H1 (cell line): ENCODE data around the gene GLG1. TPM values are rescaled to one million over a fixed set of nuclear protein-coding genes. Genes with fewer than 3 reads are reported as not detected.

Experiments used
- CTCF ChIA-PET: fragments of 300-600 bp; sonication (Branson Sonifier 250); formaldehyde crosslinking; loops from one replicate; lab custom pipeline; 2021; ENCODE audit not compliant: partially characterized antibody; lab: Charles Lee
- POLR2A ChIA-PET: fragments of 300-600 bp; sonication (Branson Sonifier 250); formaldehyde crosslinking; loops from one replicate; lab custom pipeline; 2021; ENCODE audit warnings: inconsistent platforms; ENCODE audit not compliant: partially characterized antibody; lab: Charles Lee
- DNase-seq, 2 experiments: peaks; one replicate each; pipeline versions ENCODE4 v3.0.0 to v3.0.0-alpha.2; 2010 to 2022; ENCODE audit warnings: low spot score in 2 of 2, low read depth in 1 of 2, mixed read lengths in 1 of 2
- FAIRE-seq: peaks from 2 replicates; lab custom pipeline; 2011; peaks lifted over from hg19 to GRCh38; lab: Jason Lieb, UNC
- H2AFZ ChIP-seq: 2 replicates; pipeline ENCODE4 v1.8.1; 2012; ENCODE audit warnings: low read length, inconsistent platforms
- H2AK5ac ChIP-seq: 2 replicates; pipeline ENCODE4 v1.6.1; 2013; ENCODE audit warnings: low read depth, low read length
- H2BK120ac ChIP-seq: replicated peaks from 2 replicates; pipeline ENCODE3; 2013; ENCODE audit warnings: low read depth, low read length, inconsistent platforms
- H2BK12ac ChIP-seq: 2 replicates; pipeline ENCODE4 v1.6.1; 2013; ENCODE audit warnings: low read depth, low read length
- H2BK15ac ChIP-seq: 2 replicates; pipeline ENCODE4 v1.6.1; 2013; ENCODE audit warnings: low read length
- H2BK20ac ChIP-seq: 2 replicates; pipeline ENCODE4 v1.6.1; 2013; ENCODE audit warnings: low read length
- H2BK5ac ChIP-seq: 2 replicates; pipeline ENCODE4 v1.6.1; 2013; ENCODE audit warnings: low read depth, low read length
- H3K14ac ChIP-seq: 2 replicates; pipeline ENCODE4 v1.6.1; 2013; ENCODE audit warnings: inconsistent platforms; ENCODE audit not compliant: insufficient read length
- H3K18ac ChIP-seq: 2 replicates; pipeline ENCODE4 v1.6.1; 2013; ENCODE audit warnings: low read length; ENCODE audit errors: extremely low read depth
- H3K23ac ChIP-seq: 2 replicates; pipeline ENCODE4 v1.6.1; 2013; ENCODE audit warnings: inconsistent platforms; ENCODE audit not compliant: insufficient read length
- H3K23me2 ChIP-seq: 2 replicates; pipeline ENCODE4 v1.6.1; 2013; ENCODE audit warnings: low read depth, low read length
- H3K27ac ChIP-seq: 2 replicates; pipeline ENCODE4 v1.6.1; 2011; ENCODE audit warnings: low read depth, low read length, inconsistent platforms
- H3K27me3 ChIP-seq, 4 experiments: replicated peaks in 1 of 4; 1 replicate in 1 of 4; 2 replicates in 3 of 4; pipeline versions ENCODE4 v1.6.1 to v1.8.1; 2011 to 2013; ENCODE audit warnings: low read length in 3 of 4, mild to moderate bottlenecking in 3 of 4, inconsistent platforms in 2 of 4, mixed read lengths in 2 of 4, moderate library complexity in 1 of 4; ENCODE audit not compliant: control insufficient read depth in 3 of 4, insufficient read depth in 3 of 4; ENCODE audit errors: extremely low read depth in 1 of 4
- H3K36me3 ChIP-seq, 4 experiments: 2 replicates each; pipeline versions ENCODE4 v1.6.1 to v1.8.1; 2011 to 2013; ENCODE audit warnings: mild to moderate bottlenecking in 4 of 4, low read length in 3 of 4, moderate library complexity in 2 of 4, control low read depth in 1 of 4, inconsistent platforms in 1 of 4; ENCODE audit not compliant: insufficient read depth in 4 of 4, control insufficient read depth in 2 of 4
- H3K4ac ChIP-seq: replicated peaks from 2 replicates; pipeline ENCODE3; 2013; ENCODE audit warnings: low read length, low read depth, mixed read lengths, inconsistent platforms; ENCODE audit not compliant: insufficient read length
- H3K4me1 ChIP-seq, 4 experiments: replicated peaks in 1 of 4; 1 replicate in 1 of 4; 2 replicates in 3 of 4; pipeline versions ENCODE4 v1.6.1 to v1.8.1; 2011 to 2013; ENCODE audit warnings: low read length in 3 of 4, inconsistent platforms in 2 of 4, mixed read lengths in 1 of 4; ENCODE audit not compliant: insufficient read depth in 4 of 4, control insufficient read depth in 3 of 4
- H3K4me2 ChIP-seq, 2 experiments: 2 replicates each; pipeline versions ENCODE4 v1.6.1 to v1.8.1; 2011 to 2013; ENCODE audit warnings: low read depth in 2 of 2, low read length in 2 of 2, control low read depth in 1 of 2, inconsistent platforms in 1 of 2, mild to moderate bottlenecking in 1 of 2; ENCODE audit not compliant: insufficient read depth in 1 of 2
- H3K4me3 ChIP-seq, 4 experiments: fragments of 200-600, 300-600 bp in 1 of 4; sonication (generic), shearing (Covaris generic), sonication (Bioruptor Twin) in 1 of 4; 2 replicates each; pipeline versions ENCODE4 v1.5.1 to v1.8.1; 2011 to 2016; ENCODE audit warnings: low read length in 4 of 4, low read depth in 3 of 4, control low read depth in 2 of 4, inconsistent platforms in 2 of 4, mild to moderate bottlenecking in 2 of 4, mixed read lengths in 1 of 4, moderate library complexity in 1 of 4; ENCODE audit not compliant: insufficient read depth in 2 of 4; ENCODE audit errors: extremely low read depth in 1 of 4
- H3K56ac ChIP-seq: replicated peaks from 2 replicates; pipeline ENCODE3; 2013; ENCODE audit warnings: low read depth, mild to moderate bottlenecking, mixed read lengths, low read length, inconsistent platforms; ENCODE audit not compliant: insufficient read length
- H3K79me1 ChIP-seq: 2 replicates; pipeline ENCODE4 v1.6.1; 2013; ENCODE audit warnings: low read depth, low read length, control low read depth
- H3K79me2 ChIP-seq, 2 experiments: 2 replicates each; pipeline versions ENCODE4 v1.6.1 to v1.8.1; 2012 to 2013; ENCODE audit warnings: low read length in 2 of 2, mild to moderate bottlenecking in 2 of 2, inconsistent platforms in 1 of 2; ENCODE audit not compliant: insufficient read depth in 2 of 2, control insufficient read depth in 1 of 2
- H3K9ac ChIP-seq, 4 experiments: replicated peaks in 1 of 4; 1 replicate in 1 of 4; 2 replicates in 3 of 4; pipeline versions ENCODE4 v1.6.1 to v1.8.1; 2011 to 2013; ENCODE audit warnings: low read depth in 3 of 4, low read length in 3 of 4, control low read depth in 2 of 4, mild to moderate bottlenecking in 2 of 4, moderate library complexity in 2 of 4, inconsistent platforms in 1 of 4; ENCODE audit errors: extremely low read depth in 1 of 4
- H3K9me3 ChIP-seq, 2 experiments: 2 replicates each; pipeline versions ENCODE4 v1.6.1 to v1.8.1; 2012 to 2013; ENCODE audit warnings: mild to moderate bottlenecking in 2 of 2, moderate library complexity in 2 of 2, control low read depth in 1 of 2, inconsistent platforms in 1 of 2, low read depth in 1 of 2, low read length in 1 of 2, mixed read lengths in 1 of 2; ENCODE audit not compliant: insufficient read depth in 2 of 2
- H4K20me1 ChIP-seq, 2 experiments: replicated peaks in 1 of 2; 2 replicates each; pipeline versions ENCODE3 to v1.8.1; 2011 to 2013; ENCODE audit warnings: inconsistent platforms in 2 of 2, low read length in 2 of 2, mild to moderate bottlenecking in 1 of 2; ENCODE audit not compliant: insufficient read depth in 2 of 2, control insufficient read depth in 1 of 2
- H4K5ac ChIP-seq: 2 replicates; pipeline ENCODE4 v1.6.1; 2013; ENCODE audit warnings: low read length, low read depth, mixed read lengths, inconsistent platforms; ENCODE audit not compliant: insufficient read length
- H4K8ac ChIP-seq: 2 replicates; pipeline ENCODE4 v1.8.0; 2013; ENCODE audit warnings: mild to moderate bottlenecking, moderate library complexity, low read length, inconsistent platforms; ENCODE audit not compliant: insufficient read depth; ENCODE audit errors: extremely low read depth
- H4K91ac ChIP-seq: replicated peaks from 2 replicates; pipeline ENCODE3; 2013; ENCODE audit warnings: low read length, mixed read lengths, inconsistent platforms; ENCODE audit not compliant: insufficient read length
- CTCF ChIP-seq, 3 experiments: IDR thresholded peaks; 1 replicate in 2 of 3; 2 replicates in 1 of 3; pipeline versions ENCODE4 v1.5.1 to v1.6.1; 2011; ENCODE audit warnings: low read length in 3 of 3, mild to moderate bottlenecking in 3 of 3, inconsistent platforms in 2 of 3, low read depth in 1 of 3, moderate library complexity in 1 of 3; ENCODE audit not compliant: insufficient read depth in 1 of 3; ENCODE audit errors: control extremely low read depth in 1 of 3
- NANOG ChIP-seq: IDR thresholded peaks from 2 replicates; pipeline ENCODE4 v1.6.1; 2011; ENCODE audit warnings: low read length, low read depth, mild to moderate bottlenecking, inconsistent platforms; ENCODE audit not compliant: insufficient read depth, poor library complexity, severe bottlenecking
- POLR2AphosphoS5 ChIP-seq: IDR thresholded peaks from 2 replicates; pipeline ENCODE4 v1.6.1; 2011; ENCODE audit warnings: low read depth, low read length
- SIRT6 ChIP-seq: IDR thresholded peaks from one replicate; pipeline ENCODE4 v1.7.1; 2012; ENCODE audit warnings: low read length, inconsistent platforms
- SP1 ChIP-seq: IDR thresholded peaks from 2 replicates; pipeline ENCODE4 v1.6.1; 2011; ENCODE audit warnings: low read depth, low read length
- SP4 ChIP-seq: IDR thresholded peaks from 2 replicates; pipeline ENCODE4 v1.6.1; 2012; ENCODE audit warnings: low read length, inconsistent platforms
- TAF7 ChIP-seq: optimal IDR thresholded peaks from 2 replicates; pipeline ENCODE3; 2011; ENCODE audit warnings: low read depth, mild to moderate bottlenecking, inconsistent platforms, low read length, moderate library complexity, borderline replicate concordance
- WGBS, 2 experiments: shearing (Covaris generic) in 1 of 2; methylation state at CpG; one replicate each; pipeline versions ENCODE4 v1.1.6 to v1.1.7; 2013 to 2015; ENCODE audit warnings: low lambda C conversion rate in 2 of 2, mixed read lengths in 2 of 2, inconsistent platforms in 1 of 2, low coverage in 1 of 2, missing lambda C conversion rate in 1 of 2; ENCODE audit not compliant: insufficient replicate concordance in 2 of 2, insufficient coverage in 1 of 2, insufficient read length in 1 of 2; ENCODE audit errors: extremely low coverage in 1 of 2, missing lambda C conversion rate in 1 of 2; 5-methylcytosine and 5-hydroxymethylcytosine counted together
- polyA plus RNA-seq, 7 experiments: library from polyadenylated mRNA; depleted of rRNA in 3 of 7; stranded (reverse) in 5 of 7; unstranded in 2 of 7; fragments of >200 nt in 5 of 7; fragments of 200-250 nt in 2 of 7; gene quantifications; 1 replicate in 5 of 7; 2 replicates in 1 of 7; 4 replicates in 1 of 7; pipeline versions ENCODE4 v1.2.1 to v1.2.3, GENCODE V29; 2011 to 2013; ENCODE audit warnings: missing spikeins in 2 of 7, mixed read lengths in 2 of 7
- total RNA-seq: library from RNA; stranded (reverse); fragmentation: NEBNext Ultra II Directional; extraction: Animal tissue kit (Norgen Biotek cat#: 25700); gene quantifications from 2 replicates; pipeline ENCODE4 v1.2.1, GENCODE V29; 2021

Gene GLG1
- total and polyA plus RNA-seq, 2 of the 8 experiments (the other 6 are each of a cell fraction or from before 2014, with no cell fraction given) = 53.4 to 139 TPM

GRCh38 chr16:74562117-74562516 lies 44.8 kb downstream of the GLG1 start:
- no peak overlapping the region for H2BK120ac ChIP-seq
- POLR2A ChIA-PET = interaction anchor here (0.6 to 1.2 kb wide), 2 partner anchors 27 to 286 kb away, joined by 3 read pairs; no protein-coding TSS in a partner anchor
- WGBS, 2 experiments = 70% methylated on average over 1 of the region's 1 CpG; no CpG with 5 or more reads in 1 of the 2 experiments
- TF ChIP-seq NANOG (no peak), TAF7 (no peak), SP1 (no peak), SP4 (no peak), CTCF (IDR thresholded peaks at IDR 0.05; ENCODE audit: control extremely low read depth in 1 of 3, insufficient read depth in 1 of 3, low read depth in 1 of 3, low read length in 3 of 3) (no peak), SIRT6 (no peak), POLR2AphosphoS5 (no peak)

More at GRCh38 chr16:74562117-74562516, 44.8 kb downstream of the GLG1 start:
- CTCF ChIA-PET = interaction anchor here (1.1 kb wide), 3 partner anchors 9 to 301 kb away, joined by 3 to 4 read pairs (median 4); no protein-coding TSS in a partner anchor
- Histone ChIP-seq H3K56ac (no peak overlapping the region), H2BK15ac (no peak overlapping the region), H3K14ac (no peak overlapping the region), H3K4me1 (0 out of 7 replicates have a peak, but pooled peaks cover 0 to 3% (median 0%) of the 10 kb centered on the region in 4 experiments), H4K5ac (no peak overlapping the region), H4K8ac (no peak overlapping the region), H2BK20ac (no peak overlapping the region), H3K4ac (no peak overlapping the region), H3K9ac (no peak overlapping the region), H3K27me3 (no peaks in the 10 kb centered on the region), H3K23me2 (no peaks in the 10 kb centered on the region; the same call in 1 of the 2 replicates), H3K79me2 (peaks cover 12 to 90% of the 10 kb centered on the region in 2 experiments; a peak in 3 of 4 replicates), H3K18ac (no peak overlapping the region), H2BK12ac (no peak overlapping the region), H3K79me1 (peaks cover 13% of the 10 kb centered on the region), H2AK5ac (no peak overlapping the region), H3K27ac (no peak overlapping the region), H3K36me3 (no peaks in the 10 kb centered on the region), H3K4me3 (no peak overlapping the region), H2BK5ac (no peak overlapping the region), H3K4me2 (no peak overlapping the region), H3K23ac (no peak overlapping the region), H2AFZ (no peak overlapping the region), H4K91ac (no peak overlapping the region), H3K9me3 (no peaks in the 10 kb centered on the region), H4K20me1 (peaks cover 3 to 15% of the 10 kb centered on the region in 2 experiments)
- DNase-seq (no peak), FAIRE-seq (no peak)
